Measurements from ENCODE around the gene RNF44.

Gene RNF44

DNA sequence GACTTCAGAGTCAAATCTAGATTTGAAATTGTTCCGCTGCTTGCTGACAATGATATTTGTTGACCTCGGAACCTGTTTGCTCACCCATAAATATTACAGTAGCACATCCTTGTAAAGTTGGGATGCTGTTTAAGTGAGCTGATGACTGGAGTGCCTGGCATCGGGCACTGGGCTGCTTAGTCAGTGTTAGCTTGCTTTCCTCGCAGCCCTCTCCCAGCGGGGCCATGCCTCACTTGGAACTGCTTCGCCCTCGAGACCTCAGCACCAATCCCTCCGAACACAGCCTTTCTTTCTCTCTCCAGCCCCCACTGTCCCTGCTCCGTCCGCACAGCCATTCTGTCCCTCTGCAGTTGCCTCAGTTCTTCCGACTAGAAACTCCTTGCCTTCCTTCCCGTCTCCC lies 23.4 kb downstream of the RNF44 start:
- DNase-seq (ENCODE audit: low read depth): no peak
- TF ChIP-seq CTCF (conservative IDR thresholded peaks at IDR 0.05; ENCODE audit: control insufficient read depth, insufficient read depth, low read depth, low read length): no peak
- H3K4me3 ChIP-seq (ENCODE audit: control insufficient read depth, low read depth, low read length): no peak overlapping the region

DNA sequence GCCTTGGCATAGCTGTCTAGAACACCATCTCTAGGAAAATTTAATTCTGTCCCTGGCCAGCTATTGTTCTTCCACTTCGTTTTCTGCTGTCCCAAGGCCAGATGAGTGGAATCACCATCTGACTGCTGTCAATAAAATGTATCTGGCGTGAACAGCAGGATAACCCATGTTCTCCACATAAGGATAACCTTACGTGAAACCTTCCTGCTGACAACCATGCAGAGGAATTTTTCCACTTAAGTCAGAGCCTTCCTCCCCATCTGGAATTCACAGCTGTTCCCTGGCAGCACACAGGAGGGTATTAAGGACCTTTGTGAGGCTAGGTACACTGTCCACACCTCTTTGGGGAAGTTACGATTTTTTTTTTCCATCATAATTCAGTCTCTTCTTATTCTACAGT lies 28.6 kb downstream of the RNF44 start:
- no peak for DNase-seq (ENCODE audit: low read depth)
- no peak overlapping the region for H3K4me3 ChIP-seq (ENCODE audit: control insufficient read depth, low read depth, low read length)
- TF ChIP-seq CTCF (conservative IDR thresholded peaks at IDR 0.05; ENCODE audit: control insufficient read depth, insufficient read depth, low read depth, low read length): no peak

GRCh38 chr5:176507911-176508310 lies 29.3 kb downstream of the RNF44 start:
- TF ChIP-seq CTCF (conservative IDR thresholded peaks at IDR 0.05; ENCODE audit: control insufficient read depth, insufficient read depth, low read depth, low read length): no peak
- DNase-seq (ENCODE audit: low read depth): no peak
- no peak overlapping the region for H3K4me3 ChIP-seq (ENCODE audit: control insufficient read depth, low read depth, low read length)

GRCh38 chr5:176503496-176503895 lies 33.7 kb downstream of the RNF44 start:
- no peak for DNase-seq (ENCODE audit: low read depth)
- no peak overlapping the region for H3K4me3 ChIP-seq (ENCODE audit: control insufficient read depth, low read depth, low read length)
- no peak for TF ChIP-seq CTCF (conservative IDR thresholded peaks at IDR 0.05; ENCODE audit: control insufficient read depth, insufficient read depth, low read depth, low read length)

- peak; percentile 88 for DNase-seq (ENCODE audit: low read depth)
- TF ChIP-seq CTCF (conservative IDR thresholded peaks at IDR 0.05; ENCODE audit: control insufficient read depth, insufficient read depth, low read depth, low read length): no peak
- no peak overlapping the region for H3K4me3 ChIP-seq (ENCODE audit: control insufficient read depth, low read depth, low read length)
These were observed 35.9 kb downstream of the RNF44 start for GRCh38 chr5:176501333-176501732.

DNA sequence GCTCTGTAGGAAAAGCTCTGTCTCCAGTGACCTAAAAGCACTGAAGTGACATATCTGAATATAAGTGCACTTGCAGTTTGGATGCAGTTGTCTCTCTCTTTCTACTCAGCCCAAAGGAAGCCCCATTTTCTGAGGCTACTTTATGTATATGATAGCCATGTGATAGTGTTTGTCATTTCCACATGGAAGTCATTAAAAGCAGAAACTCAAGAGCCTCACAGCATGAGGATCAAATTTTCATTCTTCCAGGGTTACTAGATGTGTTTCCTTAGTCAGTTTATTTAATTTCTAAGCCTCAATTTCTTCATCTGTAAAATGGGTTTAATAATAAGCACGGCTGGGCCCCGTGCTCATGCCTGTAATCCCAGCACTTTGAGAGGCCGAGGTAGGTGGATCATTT lies 36.7 kb downstream of the RNF44 start:
- no peak overlapping the region for H3K4me3 ChIP-seq (ENCODE audit: control insufficient read depth, low read depth, low read length)
- peak; percentile 46 for DNase-seq (ENCODE audit: low read depth)
- no peak for TF ChIP-seq CTCF (conservative IDR thresholded peaks at IDR 0.05; ENCODE audit: control insufficient read depth, insufficient read depth, low read depth, low read length)

DNA sequence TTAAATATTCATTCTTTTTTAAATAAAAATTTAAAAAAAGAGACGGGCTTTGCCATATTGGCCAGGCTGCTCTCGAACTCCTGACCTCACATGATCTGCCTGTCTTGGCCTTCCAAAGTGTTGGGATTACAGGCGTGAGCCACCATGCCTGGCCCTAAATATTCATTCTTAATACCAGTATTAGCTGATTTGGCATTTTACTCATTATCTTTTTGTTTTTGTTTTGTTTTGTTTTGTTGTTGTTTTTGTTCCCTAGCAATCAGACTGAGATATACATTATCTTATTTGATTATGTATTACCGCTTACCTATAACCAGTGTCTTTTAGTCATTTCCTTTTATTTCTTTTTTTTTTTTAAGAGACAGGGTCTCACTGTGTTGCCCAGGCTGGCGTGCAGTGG lies 37.9 kb downstream of the RNF44 start:
- no peak overlapping the region for H3K4me3 ChIP-seq (ENCODE audit: control insufficient read depth, low read depth, low read length)
- no peak for DNase-seq (ENCODE audit: low read depth)
- TF ChIP-seq CTCF (conservative IDR thresholded peaks at IDR 0.05; ENCODE audit: control insufficient read depth, insufficient read depth, low read depth, low read length): no peak
